ENCODE data around the gene CHST8. TPM values are rescaled to one million over a fixed set of nuclear protein-coding genes. Genes with fewer than 3 reads are reported as not detected.
A peak's percentile ranks its signal among the peaks of the same experiment; 100 is the strongest.

Gene CHST8
- total and polyA plus RNA-seq, 2 of the 13 experiments (the other 11 are each of a cell fraction or from before 2014, with no cell fraction given), result not detected

- TF ChIP-seq, protein P1, sequence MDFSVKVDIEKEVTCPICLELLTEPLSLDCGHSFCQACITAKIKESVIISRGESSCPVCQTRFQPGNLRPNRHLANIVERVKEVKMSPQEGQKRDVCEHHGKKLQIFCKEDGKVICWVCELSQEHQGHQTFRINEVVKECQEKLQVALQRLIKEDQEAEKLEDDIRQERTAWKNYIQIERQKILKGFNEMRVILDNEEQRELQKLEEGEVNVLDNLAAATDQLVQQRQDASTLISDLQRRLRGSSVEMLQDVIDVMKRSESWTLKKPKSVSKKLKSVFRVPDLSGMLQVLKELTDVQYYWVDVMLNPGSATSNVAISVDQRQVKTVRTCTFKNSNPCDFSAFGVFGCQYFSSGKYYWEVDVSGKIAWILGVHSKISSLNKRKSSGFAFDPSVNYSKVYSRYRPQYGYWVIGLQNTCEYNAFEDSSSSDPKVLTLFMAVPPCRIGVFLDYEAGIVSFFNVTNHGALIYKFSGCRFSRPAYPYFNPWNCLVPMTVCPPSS (IDR thresholded peaks at IDR 0.05), result no peak
- TF ChIP-seq ZBTB7A (CRISPR knock-in tag; IDR thresholded peaks at IDR 0.05) (0 out of 2 replicates have a peak, but pooled peaks have one; percentile 18), ZNF275 (CRISPR knock-in tag; IDR thresholded peaks at IDR 0.05; ENCODE audit: borderline replicate concordance) (no peak), ZNF616 (CRISPR knock-in tag; IDR thresholded peaks at IDR 0.05; ENCODE audit: low read depth) (no peak), ZNF333 (CRISPR knock-in tag; IDR thresholded peaks at IDR 0.05; ENCODE audit: borderline replicate concordance) (no peak), ZNF766 (CRISPR knock-in tag; IDR thresholded peaks at IDR 0.05; ENCODE audit: borderline replicate concordance) (no peak), ZNF350 (CRISPR knock-in tag; IDR thresholded peaks at IDR 0.05; ENCODE audit: borderline replicate concordance, low read depth) (no peak), HDAC2 (CRISPR knock-in tag; IDR thresholded peaks at IDR 0.05) (peak; percentile 34; the same call in 1 of the 2 replicates), ZBTB20 (CRISPR knock-in tag; IDR thresholded peaks at IDR 0.05; ENCODE audit: borderline replicate concordance, low read depth) (no peak), TBL1XR1 (IDR thresholded peaks at IDR 0.05; ENCODE audit: borderline replicate concordance, low read length, partially characterized antibody) (no peak), ZNF343 (CRISPR knock-in tag; IDR thresholded peaks at IDR 0.05) (no peak), SKI (IDR thresholded peaks at IDR 0.05; ENCODE audit: partially characterized antibody) (peak; percentile 77), CBX2 (IDR thresholded peaks at IDR 0.05; ENCODE audit: low read depth, low read length) (no peak), CBX2 (CRISPR knock-in tag; IDR thresholded peaks at IDR 0.05; ENCODE audit: low read depth) (no peak), KAT2B (IDR thresholded peaks at IDR 0.05; ENCODE audit: borderline replicate concordance, low read depth, low read length) (no peak), HMGXB3 (CRISPR knock-in tag; IDR thresholded peaks at IDR 0.05; ENCODE audit: borderline replicate concordance) (no peak), ZNF512B (CRISPR knock-in tag; IDR thresholded peaks at IDR 0.05; ENCODE audit: borderline replicate concordance) (no peak), TOE1 (CRISPR knock-in tag; IDR thresholded peaks at IDR 0.05) (no peak)
- TF ChIP-seq, protein P2, sequence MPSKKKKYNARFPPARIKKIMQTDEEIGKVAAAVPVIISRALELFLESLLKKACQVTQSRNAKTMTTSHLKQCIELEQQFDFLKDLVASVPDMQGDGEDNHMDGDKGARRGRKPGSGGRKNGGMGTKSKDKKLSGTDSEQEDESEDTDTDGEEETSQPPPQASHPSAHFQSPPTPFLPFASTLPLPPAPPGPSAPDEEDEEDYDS (CRISPR knock-in tag; IDR thresholded peaks at IDR 0.05), result 0 out of 2 replicates have a peak, but pooled peaks have one; percentile 27
Observed at GRCh38 chr19:33804021-33804799, 182.5 kb downstream of the CHST8 start (continued).

Measured in HepG2 (cell line).